ENCODE results near the gene LSMEM2.

LSMEM2 gene

GRCh38 chr3:50325497-50326181 lies 46.8 kb downstream of the LSMEM2 start:
- DNase-seq (ENCODE audit: low read depth): no peak
- no peak overlapping the region for H3K4me3 ChIP-seq (ENCODE audit: low read depth, low read length)
- TF ChIP-seq POLR2A (IDR thresholded peaks at IDR 0.05; ENCODE audit: extremely low read depth, insufficient read length) (no peak), CTCF (IDR thresholded peaks at IDR 0.05; ENCODE audit: low read depth, low read length) (no peak), MYC (IDR thresholded peaks at IDR 0.05; ENCODE audit: low read depth, low read length) (no peak), MAX (IDR thresholded peaks at IDR 0.05; ENCODE audit: low read depth, low read length) (no peak)

GRCh38 chr3:50326182-50326541 lies 47.3 kb downstream of the LSMEM2 start:
- TF ChIP-seq POLR2A (IDR thresholded peaks at IDR 0.05; ENCODE audit: extremely low read depth, insufficient read length) (no peak), CTCF (IDR thresholded peaks at IDR 0.05; ENCODE audit: low read depth, low read length) (no peak), MAX (IDR thresholded peaks at IDR 0.05; ENCODE audit: low read depth, low read length) (no peak), MYC (IDR thresholded peaks at IDR 0.05; ENCODE audit: low read depth, low read length) (no peak)
- DNase-seq (ENCODE audit: low read depth): no peak
- no peak overlapping the region for H3K4me3 ChIP-seq (ENCODE audit: low read depth, low read length)

GRCh38 chr3:50327129-50327528 lies 48.2 kb downstream of the LSMEM2 start:
- H3K4me3 ChIP-seq (ENCODE audit: low read depth, low read length): peak overlapping the region; percentile 91
- DNase-seq (ENCODE audit: low read depth): no peak
- no peak for TF ChIP-seq MYC (IDR thresholded peaks at IDR 0.05; ENCODE audit: low read depth, low read length)
- TF ChIP-seq CTCF (IDR thresholded peaks at IDR 0.05; ENCODE audit: low read depth, low read length): no peak
- TF ChIP-seq MAX (IDR thresholded peaks at IDR 0.05; ENCODE audit: low read depth, low read length): no peak
- TF ChIP-seq POLR2A (IDR thresholded peaks at IDR 0.05; ENCODE audit: extremely low read depth, insufficient read length): no peak

GRCh38 chr3:50327943-50328691 lies 49.2 kb downstream of the LSMEM2 start, which contains the start of gene TUSC2:
TUSC2 (minus strand) TSS chr3:50328223; CDS start chr3:50328099, 124 bp downstream.
- TF ChIP-seq POLR2A (IDR thresholded peaks at IDR 0.05; ENCODE audit: extremely low read depth, insufficient read length): peak; percentile 69
- TF ChIP-seq CTCF (IDR thresholded peaks at IDR 0.05; ENCODE audit: low read depth, low read length): no peak
- no peak; the same call in 1 of the 2 replicates for TF ChIP-seq MYC (IDR thresholded peaks at IDR 0.05; ENCODE audit: low read depth, low read length)
- TF ChIP-seq MAX (IDR thresholded peaks at IDR 0.05; ENCODE audit: low read depth, low read length): peak; percentile 56; the same call in 1 of the 2 replicates
- H3K4me3 ChIP-seq (ENCODE audit: low read depth, low read length): peak within 1 kb of the TSS; percentile 91
- DNase-seq (ENCODE audit: low read depth): peak; percentile 97

- no peak for DNase-seq (ENCODE audit: low read depth)
- H3K4me3 ChIP-seq (ENCODE audit: low read depth, low read length): no peak overlapping the region
- no peak for TF ChIP-seq MYC (IDR thresholded peaks at IDR 0.05; ENCODE audit: low read depth, low read length)
Measured at GRCh38 chr3:50330330-50330729, 51.4 kb downstream of the LSMEM2 start.

- TF ChIP-seq CTCF (IDR thresholded peaks at IDR 0.05; ENCODE audit: low read depth, low read length) (no peak), MYC (IDR thresholded peaks at IDR 0.05; ENCODE audit: low read depth, low read length) (no peak), POLR2A (IDR thresholded peaks at IDR 0.05; ENCODE audit: extremely low read depth, insufficient read length) (no peak)
- no peak overlapping the region for H3K4me3 ChIP-seq (ENCODE audit: low read depth, low read length)
- no peak for DNase-seq (ENCODE audit: low read depth)
Measured at GRCh38 chr3:50331364-50331907, 52.5 kb downstream of the LSMEM2 start.
